HepG2 (cell line): Measurements from ENCODE around the gene PTTG1. TPM values are rescaled to one million over a fixed set of nuclear protein-coding genes. Genes with fewer than 3 reads are reported as not detected.
A peak's percentile ranks its signal among the peaks of the same experiment; 100 is the strongest.

Source experiments
- BCL6 ChIP-seq: IDR thresholded peaks from 2 replicates; pipeline ENCODE4 v1.6.1; 2016; ENCODE audit warnings: missing genetic modification reagents, missing compliant biosample characterization
- BHLHE40 ChIP-seq: IDR thresholded peaks from 2 replicates; pipeline ENCODE4 v1.6.1; 2011; ENCODE audit warnings: low read length, improper control_type of control experiment
- BORCS8-MEF2B ChIP-seq: sonication (generic); formaldehyde crosslinking; IDR thresholded peaks from 2 replicates; pipeline ENCODE4 v1.8.0; 2022; ENCODE audit warnings: mild to moderate bottlenecking, missing genetic modification reagents
- CHD4 ChIP-seq: fragments of 200-600 bp; sonication (generic); IDR thresholded peaks from 2 replicates; pipeline ENCODE4 v1.7.0; 2017; ENCODE audit warnings: mild to moderate bottlenecking, low read length, borderline replicate concordance
- FOXP1 ChIP-seq, 2 experiments: fragments of 450-650 bp in 1 of 2; IDR thresholded peaks; 2 replicates each; pipeline ENCODE4 v1.6.1; 2017 to 2018; ENCODE audit warnings: antibody characterized with exemption in 1 of 2
- MBD4 ChIP-seq: IDR thresholded peaks from 2 replicates; pipeline ENCODE4 v1.6.1; 2012; ENCODE audit warnings: low read length, inconsistent platforms, borderline replicate concordance
- SIX1 ChIP-seq: sonication (generic); formaldehyde crosslinking; IDR thresholded peaks from 2 replicates; pipeline ENCODE4 v1.4.0; 2020; ENCODE audit warnings: missing genetic modification reagents, borderline replicate concordance
- ZKSCAN1 ChIP-seq: fragments of 150-350 bp; IDR thresholded peaks from 2 replicates; pipeline ENCODE4 v1.6.1; 2014; ENCODE audit warnings: low read length
- ZNF274 ChIP-seq: sonication (generic); formaldehyde crosslinking; IDR thresholded peaks from 2 replicates; pipeline ENCODE4 v1.5.1; 2020; ENCODE audit warnings: mild to moderate bottlenecking, missing genetic modification reagents
- ZNF367 ChIP-seq: sonication (generic); formaldehyde crosslinking; IDR thresholded peaks from 2 replicates; pipeline ENCODE4 v1.4.0; 2020; ENCODE audit warnings: missing genetic modification reagents, borderline replicate concordance
- ZNF431 ChIP-seq: sonication (generic); formaldehyde crosslinking; IDR thresholded peaks from 2 replicates; pipeline ENCODE4 v1.9.0; 2022; ENCODE audit warnings: missing genetic modification reagents, low read depth, mild to moderate bottlenecking, borderline replicate concordance
- ZNF563 ChIP-seq: sonication (generic); formaldehyde crosslinking; IDR thresholded peaks from 2 replicates; pipeline ENCODE4 v1.8.0; 2022; ENCODE audit warnings: mild to moderate bottlenecking, moderate library complexity, missing genetic modification reagents
- polyA plus RNA-seq, 8 experiments: library from polyadenylated mRNA; depleted of rRNA in 3 of 8; stranded (reverse) in 7 of 8; unstranded in 1 of 8; fragments of >200 nt; fragmentation: Illumina TruSeq in 4 of 8; extraction: Trizol in 4 of 8; gene quantifications; 2 replicates each; pipeline versions ENCODE4 v1.2.1 to v1.2.3, GENCODE V29; 2011 to 2016; ENCODE audit warnings: low read depth in 4 of 8, missing spikeins in 1 of 8, mixed read lengths in 1 of 8; ENCODE audit not compliant: insufficient read depth in 1 of 8
- total RNA-seq, 5 experiments: library from RNA; depleted of rRNA; stranded (reverse); fragments of >200 nt; fragmentation: Illumina TruSeq; extraction: Trizol; gene quantifications; 2 replicates each; pipeline ENCODE4 v1.2.3, GENCODE V29; 2016; ENCODE audit warnings: low read depth in 1 of 5
- TF ChIP-seq, protein P1 (sequence below): sonication (generic); formaldehyde crosslinking; IDR thresholded peaks from 2 replicates; pipeline ENCODE4 v1.4.0; 2020; ENCODE audit warnings: mild to moderate bottlenecking, missing genetic modification reagents, borderline replicate concordance
- TF ChIP-seq, protein P2 (sequence below): sonication (generic); formaldehyde crosslinking; IDR thresholded peaks from 2 replicates; pipeline ENCODE4 v1.8.0; 2022; ENCODE audit warnings: mild to moderate bottlenecking, missing genetic modification reagents, moderate library complexity
- TF ChIP-seq, protein P3 (sequence below), 2 experiments: sonication (generic) in 1 of 2; formaldehyde crosslinking in 1 of 2; IDR thresholded peaks; 2 replicates each; pipeline versions ENCODE4 v1.5.1 to v1.6.1; 2011 to 2020; ENCODE audit warnings: borderline replicate concordance in 1 of 2, low read depth in 1 of 2, low read length in 1 of 2, mild to moderate bottlenecking in 1 of 2, missing genetic modification reagents in 1 of 2, moderate library complexity in 1 of 2
- TF ChIP-seq, protein P4 (sequence below): IDR thresholded peaks from 2 replicates; pipeline ENCODE4 v1.6.1; 2016; ENCODE audit warnings: low read depth, missing genetic modification reagents, missing compliant biosample characterization

PTTG1 gene
- total and polyA plus RNA-seq, 2 of the 13 experiments (the other 11 are each of a cell fraction or from before 2014, with no cell fraction given): 102 to 161 TPM

DNA sequence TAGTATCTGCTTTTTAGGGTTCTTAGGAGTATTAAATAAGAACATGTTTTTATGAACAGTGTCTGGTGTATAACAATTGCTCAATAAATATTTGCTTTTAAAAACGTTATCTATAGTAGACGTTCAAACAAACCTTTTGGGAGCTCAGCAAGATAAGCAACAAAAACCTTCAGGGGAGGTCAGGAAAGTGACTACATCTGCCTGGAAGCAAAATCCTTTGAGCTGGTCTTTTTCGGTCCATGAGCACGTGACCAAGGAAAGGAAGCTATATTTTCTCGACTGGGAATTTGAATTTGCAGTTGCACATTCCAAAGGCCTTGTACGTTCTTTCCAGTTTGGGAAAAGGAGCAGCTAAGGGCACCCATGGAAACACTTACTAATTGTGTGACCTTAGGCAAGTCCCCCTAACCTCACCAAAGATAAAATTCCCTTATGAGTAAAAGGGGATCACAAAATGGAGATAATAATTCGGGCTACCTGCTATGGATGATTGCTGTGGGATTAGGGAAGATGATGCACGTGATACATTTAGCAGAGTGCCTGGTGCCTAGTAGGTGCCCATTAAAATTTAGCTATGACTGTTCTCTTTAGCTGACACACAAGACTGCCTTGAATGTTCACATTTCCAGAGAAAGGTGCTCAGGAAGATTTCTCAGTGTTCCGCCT is 45.4 kb downstream of the PTTG1 start (continued):
- TF ChIP-seq, protein P1, sequence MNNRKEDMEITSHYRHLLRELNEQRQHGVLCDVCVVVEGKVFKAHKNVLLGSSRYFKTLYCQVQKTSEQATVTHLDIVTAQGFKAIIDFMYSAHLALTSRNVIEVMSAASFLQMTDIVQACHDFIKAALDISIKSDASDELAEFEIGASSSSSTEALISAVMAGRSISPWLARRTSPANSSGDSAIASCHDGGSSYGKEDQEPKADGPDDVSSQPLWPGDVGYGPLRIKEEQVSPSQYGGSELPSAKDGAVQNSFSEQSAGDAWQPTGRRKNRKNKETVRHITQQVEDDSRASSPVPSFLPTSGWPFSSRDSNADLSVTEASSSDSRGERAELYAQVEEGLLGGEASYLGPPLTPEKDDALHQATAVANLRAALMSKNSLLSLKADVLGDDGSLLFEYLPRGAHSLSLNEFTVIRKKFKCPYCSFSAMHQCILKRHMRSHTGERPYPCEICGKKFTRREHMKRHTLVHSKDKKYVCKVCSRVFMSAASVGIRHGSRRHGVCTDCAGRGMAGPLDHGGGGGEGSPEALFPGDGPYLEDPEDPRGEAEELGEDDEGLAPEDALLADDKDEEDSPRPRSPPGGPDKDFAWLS: no peak
- TF ChIP-seq BCL6 (CRISPR knock-in tag): peak; percentile 92
- TF ChIP-seq ZKSCAN1: peak; percentile 47; the same call in 1 of the 2 replicates
- no peak for TF ChIP-seq ZNF563 (CRISPR knock-in tag)
- peak; percentile 54; the same call in 1 of the 2 replicates for TF ChIP-seq SIX1
- peak; percentile 82; the same call in 1 of the 2 replicates for TF ChIP-seq MBD4
- peak; percentile 38; the same call in 1 of the 2 replicates for TF ChIP-seq CHD4
- TF ChIP-seq, protein P2, sequence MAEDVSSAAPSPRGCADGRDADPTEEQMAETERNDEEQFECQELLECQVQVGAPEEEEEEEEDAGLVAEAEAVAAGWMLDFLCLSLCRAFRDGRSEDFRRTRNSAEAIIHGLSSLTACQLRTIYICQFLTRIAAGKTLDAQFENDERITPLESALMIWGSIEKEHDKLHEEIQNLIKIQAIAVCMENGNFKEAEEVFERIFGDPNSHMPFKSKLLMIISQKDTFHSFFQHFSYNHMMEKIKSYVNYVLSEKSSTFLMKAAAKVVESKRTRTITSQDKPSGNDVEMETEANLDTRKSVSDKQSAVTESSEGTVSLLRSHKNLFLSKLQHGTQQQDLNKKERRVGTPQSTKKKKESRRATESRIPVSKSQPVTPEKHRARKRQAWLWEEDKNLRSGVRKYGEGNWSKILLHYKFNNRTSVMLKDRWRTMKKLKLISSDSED (CRISPR knock-in tag): no peak
- no peak for TF ChIP-seq FOXP1 (IDR thresholded peaks at IDR 0.05)
- 0 out of 2 replicates have a peak, but pooled peaks have one; percentile 30 for TF ChIP-seq FOXP1 (CRISPR knock-in tag; IDR thresholded peaks at IDR 0.05)
- TF ChIP-seq ZNF431 (CRISPR knock-in tag): 0 out of 2 replicates have a peak, but pooled peaks have one; percentile 18
- peak; percentile 62 for TF ChIP-seq BHLHE40
- TF ChIP-seq, protein P3, sequence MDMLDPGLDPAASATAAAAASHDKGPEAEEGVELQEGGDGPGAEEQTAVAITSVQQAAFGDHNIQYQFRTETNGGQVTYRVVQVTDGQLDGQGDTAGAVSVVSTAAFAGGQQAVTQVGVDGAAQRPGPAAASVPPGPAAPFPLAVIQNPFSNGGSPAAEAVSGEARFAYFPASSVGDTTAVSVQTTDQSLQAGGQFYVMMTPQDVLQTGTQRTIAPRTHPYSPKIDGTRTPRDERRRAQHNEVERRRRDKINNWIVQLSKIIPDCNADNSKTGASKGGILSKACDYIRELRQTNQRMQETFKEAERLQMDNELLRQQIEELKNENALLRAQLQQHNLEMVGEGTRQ (IDR thresholded peaks at IDR 0.05; ENCODE audit: low read depth, low read length): peak; percentile 62; the same call in 1 of the 2 replicates
- TF ChIP-seq, protein P3 (CRISPR knock-in tag; IDR thresholded peaks at IDR 0.05; ENCODE audit: borderline replicate concordance): peak; percentile 85; the same call in 1 of the 2 replicates
- TF ChIP-seq ZNF367 (CRISPR knock-in tag): no peak; the same call in 1 of the 2 replicates
- no peak for TF ChIP-seq BORCS8-MEF2B
- TF ChIP-seq ZNF274 (CRISPR knock-in tag): no peak
- TF ChIP-seq, protein P4, sequence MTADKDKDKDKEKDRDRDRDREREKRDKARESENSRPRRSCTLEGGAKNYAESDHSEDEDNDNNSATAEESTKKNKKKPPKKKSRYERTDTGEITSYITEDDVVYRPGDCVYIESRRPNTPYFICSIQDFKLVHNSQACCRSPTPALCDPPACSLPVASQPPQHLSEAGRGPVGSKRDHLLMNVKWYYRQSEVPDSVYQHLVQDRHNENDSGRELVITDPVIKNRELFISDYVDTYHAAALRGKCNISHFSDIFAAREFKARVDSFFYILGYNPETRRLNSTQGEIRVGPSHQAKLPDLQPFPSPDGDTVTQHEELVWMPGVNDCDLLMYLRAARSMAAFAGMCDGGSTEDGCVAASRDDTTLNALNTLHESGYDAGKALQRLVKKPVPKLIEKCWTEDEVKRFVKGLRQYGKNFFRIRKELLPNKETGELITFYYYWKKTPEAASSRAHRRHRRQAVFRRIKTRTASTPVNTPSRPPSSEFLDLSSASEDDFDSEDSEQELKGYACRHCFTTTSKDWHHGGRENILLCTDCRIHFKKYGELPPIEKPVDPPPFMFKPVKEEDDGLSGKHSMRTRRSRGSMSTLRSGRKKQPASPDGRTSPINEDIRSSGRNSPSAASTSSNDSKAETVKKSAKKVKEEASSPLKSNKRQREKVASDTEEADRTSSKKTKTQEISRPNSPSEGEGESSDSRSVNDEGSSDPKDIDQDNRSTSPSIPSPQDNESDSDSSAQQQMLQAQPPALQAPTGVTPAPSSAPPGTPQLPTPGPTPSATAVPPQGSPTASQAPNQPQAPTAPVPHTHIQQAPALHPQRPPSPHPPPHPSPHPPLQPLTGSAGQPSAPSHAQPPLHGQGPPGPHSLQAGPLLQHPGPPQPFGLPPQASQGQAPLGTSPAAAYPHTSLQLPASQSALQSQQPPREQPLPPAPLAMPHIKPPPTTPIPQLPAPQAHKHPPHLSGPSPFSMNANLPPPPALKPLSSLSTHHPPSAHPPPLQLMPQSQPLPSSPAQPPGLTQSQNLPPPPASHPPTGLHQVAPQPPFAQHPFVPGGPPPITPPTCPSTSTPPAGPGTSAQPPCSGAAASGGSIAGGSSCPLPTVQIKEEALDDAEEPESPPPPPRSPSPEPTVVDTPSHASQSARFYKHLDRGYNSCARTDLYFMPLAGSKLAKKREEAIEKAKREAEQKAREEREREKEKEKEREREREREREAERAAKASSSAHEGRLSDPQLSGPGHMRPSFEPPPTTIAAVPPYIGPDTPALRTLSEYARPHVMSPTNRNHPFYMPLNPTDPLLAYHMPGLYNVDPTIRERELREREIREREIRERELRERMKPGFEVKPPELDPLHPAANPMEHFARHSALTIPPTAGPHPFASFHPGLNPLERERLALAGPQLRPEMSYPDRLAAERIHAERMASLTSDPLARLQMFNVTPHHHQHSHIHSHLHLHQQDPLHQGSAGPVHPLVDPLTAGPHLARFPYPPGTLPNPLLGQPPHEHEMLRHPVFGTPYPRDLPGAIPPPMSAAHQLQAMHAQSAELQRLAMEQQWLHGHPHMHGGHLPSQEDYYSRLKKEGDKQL (CRISPR knock-in tag): peak; percentile 62; the same call in 1 of the 2 replicates
